Psoas muscle (tissue), 8 donors: ENCODE data around the gene PDS5B. TPM values are rescaled to one million over a fixed set of nuclear protein-coding genes. Genes with fewer than 3 reads are reported as not detected.

Experiments
- ATAC-seq, 4 donors: fragments of 200-7000 bp; cut with Tn5 transposase; one replicate each; pipeline ENCODE4 v1.9.1; 2020; ENCODE audit warnings: moderate library complexity in 3 of 4, mild to moderate bottlenecking in 2 of 4
- DNase-seq, 2 donors: peaks; one replicate each; pipeline ENCODE4 v3.0.0-alpha.2; 2020
- H3K27ac ChIP-seq: fragments of 200-600 bp; one replicate; pipeline ENCODE4 v1.8.0; 2022
- H3K27me3 ChIP-seq, 3 donors: fragments of 200-600 bp in 1 of 3; one replicate each; pipeline versions ENCODE4 v1.6.1 to v1.8.0; 2013 to 2022; ENCODE audit warnings: low read length in 2 of 3, mild to moderate bottlenecking in 2 of 3, moderate library complexity in 1 of 3; ENCODE audit not compliant: insufficient read depth in 3 of 3
- H3K36me3 ChIP-seq, 2 donors: fragments of 200-600 bp in 1 of 2; one replicate each; pipeline versions ENCODE4 v1.6.1 to v1.8.0; 2013 to 2022; ENCODE audit warnings: low read depth in 1 of 2, mild to moderate bottlenecking in 1 of 2, moderate library complexity in 1 of 2; ENCODE audit not compliant: insufficient read depth in 1 of 2
- H3K4me1 ChIP-seq: fragments of 200-600 bp; one replicate; pipeline ENCODE4 v1.8.0; 2022
- H3K4me3 ChIP-seq: fragments of 200-600 bp; one replicate; pipeline ENCODE4 v1.8.0; 2022; ENCODE audit warnings: mild to moderate bottlenecking
- H3K9me3 ChIP-seq: fragments of 200-600 bp; one replicate; pipeline ENCODE4 v1.8.0; 2022
- WGBS, 3 donors: extraction: QIAGEN DNeasy Blood & Tissue Kit; methylation state at CpG; one replicate each; pipeline versions ENCODE4 v1.1.6 to v1.1.7; 2013; 5-methylcytosine and 5-hydroxymethylcytosine counted together
- intact Hi-C, 2 donors: fragments of 100-400 bp; cut with DNase I; formaldehyde crosslinking; loops; one replicate each; pipeline versions ENCODE4 v1.11.0 to v1.14.2; 2022
- long read RNA-seq, 2 donors: library from polyadenylated mRNA; unstranded; transcript quantifications; one replicate each; pipeline ENCODE4 v2.0.0, GENCODE V29; 2021
- polyA plus RNA-seq, 3 donors: library from polyadenylated mRNA; stranded (reverse); fragments of 200-250 nt; gene quantifications; one replicate each; pipeline ENCODE4 v1.2.3, GENCODE V29; 2013
- total RNA-seq, 4 donors: library from RNA; stranded (reverse); fragmentation: NEBNext Ultra II Directional in 2 of 4; extraction: Animal tissue kit (Norgen Biotek cat#: 25700) in 2 of 4; gene quantifications; one replicate each; pipeline versions ENCODE4 v1.2.1 to v1.2.4, GENCODE V29; 2021 to 2023
- TF ChIP-seq, protein P1 (sequence below): fragments of 200-600 bp; IDR thresholded peaks from one replicate; pipeline ENCODE4 v1.8.0; 2022; ENCODE audit warnings: antibody characterized with exemption
- donor health status: healthy with polysubstance abuse.
- donor health status: DM: no; HTN: no; CAD: no; lungs with moderate emphysema.
- donor health status: Bipolar disorder and iron deficiency.
- donor health status: healthy.
- donor health status: DM: yes; HTN: yes; CAD: no.
- donor health status: DM: no; HTN: no; CAD: no.
- donor health status: DM: no; HTN: no; CAD: no.
- donor health status: DM: yes; HTN: yes; CAD: no.

The PDS5B gene, protein sequence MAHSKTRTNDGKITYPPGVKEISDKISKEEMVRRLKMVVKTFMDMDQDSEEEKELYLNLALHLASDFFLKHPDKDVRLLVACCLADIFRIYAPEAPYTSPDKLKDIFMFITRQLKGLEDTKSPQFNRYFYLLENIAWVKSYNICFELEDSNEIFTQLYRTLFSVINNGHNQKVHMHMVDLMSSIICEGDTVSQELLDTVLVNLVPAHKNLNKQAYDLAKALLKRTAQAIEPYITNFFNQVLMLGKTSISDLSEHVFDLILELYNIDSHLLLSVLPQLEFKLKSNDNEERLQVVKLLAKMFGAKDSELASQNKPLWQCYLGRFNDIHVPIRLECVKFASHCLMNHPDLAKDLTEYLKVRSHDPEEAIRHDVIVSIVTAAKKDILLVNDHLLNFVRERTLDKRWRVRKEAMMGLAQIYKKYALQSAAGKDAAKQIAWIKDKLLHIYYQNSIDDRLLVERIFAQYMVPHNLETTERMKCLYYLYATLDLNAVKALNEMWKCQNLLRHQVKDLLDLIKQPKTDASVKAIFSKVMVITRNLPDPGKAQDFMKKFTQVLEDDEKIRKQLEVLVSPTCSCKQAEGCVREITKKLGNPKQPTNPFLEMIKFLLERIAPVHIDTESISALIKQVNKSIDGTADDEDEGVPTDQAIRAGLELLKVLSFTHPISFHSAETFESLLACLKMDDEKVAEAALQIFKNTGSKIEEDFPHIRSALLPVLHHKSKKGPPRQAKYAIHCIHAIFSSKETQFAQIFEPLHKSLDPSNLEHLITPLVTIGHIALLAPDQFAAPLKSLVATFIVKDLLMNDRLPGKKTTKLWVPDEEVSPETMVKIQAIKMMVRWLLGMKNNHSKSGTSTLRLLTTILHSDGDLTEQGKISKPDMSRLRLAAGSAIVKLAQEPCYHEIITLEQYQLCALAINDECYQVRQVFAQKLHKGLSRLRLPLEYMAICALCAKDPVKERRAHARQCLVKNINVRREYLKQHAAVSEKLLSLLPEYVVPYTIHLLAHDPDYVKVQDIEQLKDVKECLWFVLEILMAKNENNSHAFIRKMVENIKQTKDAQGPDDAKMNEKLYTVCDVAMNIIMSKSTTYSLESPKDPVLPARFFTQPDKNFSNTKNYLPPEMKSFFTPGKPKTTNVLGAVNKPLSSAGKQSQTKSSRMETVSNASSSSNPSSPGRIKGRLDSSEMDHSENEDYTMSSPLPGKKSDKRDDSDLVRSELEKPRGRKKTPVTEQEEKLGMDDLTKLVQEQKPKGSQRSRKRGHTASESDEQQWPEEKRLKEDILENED (N-terminal part only)
- total RNA-seq (10 to 100 TPM; 18.3 to 28.1 (median 22.1) TPM), polyA plus RNA-seq (1 to 10 TPM; 3.6 to 7.6 (median 4.4) TPM)
- long read RNA-seq, donor 1 = 0 reads
- long read RNA-seq, donor 2, partial matches to known transcripts = 2 of 9 reads
- long read RNA-seq, donor 2, other reads (novel, unspliced or antisense) = 6 of 9 reads

DNA sequence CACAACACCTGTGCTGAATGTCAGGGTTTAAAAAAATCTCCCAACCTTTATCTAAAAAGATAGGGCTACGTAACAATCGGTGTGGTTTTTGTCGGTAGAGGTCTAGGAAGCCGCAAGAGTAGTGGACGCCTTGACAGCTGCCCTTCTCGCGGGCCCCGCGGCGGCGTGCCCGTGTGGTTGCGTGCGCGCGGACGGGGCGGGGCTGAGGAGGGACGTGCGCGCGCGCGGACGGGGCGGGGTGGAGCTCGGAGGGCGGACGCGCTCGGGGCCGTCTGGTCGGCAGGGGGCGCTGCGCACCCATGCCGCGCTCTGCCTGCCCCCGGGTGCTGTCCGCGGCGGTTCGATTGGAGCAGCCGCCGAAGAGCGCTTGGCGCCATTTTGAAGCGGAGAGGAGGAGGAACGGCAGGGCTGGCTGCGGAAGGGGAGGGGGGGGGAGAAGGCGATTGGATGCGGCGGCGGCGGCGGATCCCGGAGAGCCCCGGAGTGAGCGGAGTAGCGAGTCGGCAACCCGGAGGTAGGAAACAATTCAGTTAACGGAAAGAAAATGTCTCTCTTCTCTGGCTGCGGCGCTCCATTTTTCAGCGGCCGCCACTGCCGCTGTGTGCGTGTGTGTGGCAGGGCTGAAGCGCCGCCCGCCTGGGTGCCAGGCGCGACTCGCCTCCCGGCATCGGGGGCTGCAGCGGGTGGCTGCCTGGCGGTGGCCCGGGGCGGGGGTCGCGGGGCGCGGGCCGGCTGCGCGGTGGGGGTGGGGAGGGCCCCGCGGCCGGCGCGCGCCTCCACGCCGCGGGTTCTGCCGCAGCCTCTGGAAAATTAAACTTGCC lies at the start of gene PDS5B:
TSS of gene PDS5B (plus strand) at position 373 of the 821 bp plus-strand sequence. CDS start 62,321 bp downstream, outside the sequence.
- H3K9me3 ChIP-seq = no peaks in the 10 kb centered on the region
- peaks cover 31% of the 10 kb centered on the region for H3K4me1 ChIP-seq
- peak; percentile 93 to 99 (median 98) for ATAC-seq
- no peaks in the 10 kb centered on the region for H3K27me3 ChIP-seq
- 1% methylated on average over 60 to 97 of the region's 97 CpGs for WGBS, 3 donors
- H3K4me3 ChIP-seq = peak within 1 kb of the TSS; percentile 89
- peak within 1 kb of the TSS; percentile 94 for H3K27ac ChIP-seq
- no peaks in the 10 kb centered on the region for H3K36me3 ChIP-seq
- TF ChIP-seq, protein P1, sequence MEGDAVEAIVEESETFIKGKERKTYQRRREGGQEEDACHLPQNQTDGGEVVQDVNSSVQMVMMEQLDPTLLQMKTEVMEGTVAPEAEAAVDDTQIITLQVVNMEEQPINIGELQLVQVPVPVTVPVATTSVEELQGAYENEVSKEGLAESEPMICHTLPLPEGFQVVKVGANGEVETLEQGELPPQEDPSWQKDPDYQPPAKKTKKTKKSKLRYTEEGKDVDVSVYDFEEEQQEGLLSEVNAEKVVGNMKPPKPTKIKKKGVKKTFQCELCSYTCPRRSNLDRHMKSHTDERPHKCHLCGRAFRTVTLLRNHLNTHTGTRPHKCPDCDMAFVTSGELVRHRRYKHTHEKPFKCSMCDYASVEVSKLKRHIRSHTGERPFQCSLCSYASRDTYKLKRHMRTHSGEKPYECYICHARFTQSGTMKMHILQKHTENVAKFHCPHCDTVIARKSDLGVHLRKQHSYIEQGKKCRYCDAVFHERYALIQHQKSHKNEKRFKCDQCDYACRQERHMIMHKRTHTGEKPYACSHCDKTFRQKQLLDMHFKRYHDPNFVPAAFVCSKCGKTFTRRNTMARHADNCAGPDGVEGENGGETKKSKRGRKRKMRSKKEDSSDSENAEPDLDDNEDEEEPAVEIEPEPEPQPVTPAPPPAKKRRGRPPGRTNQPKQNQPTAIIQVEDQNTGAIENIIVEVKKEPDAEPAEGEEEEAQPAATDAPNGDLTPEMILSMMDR = peak; percentile 96
- peak; percentile 95 to 98 for DNase-seq
- intact Hi-C loops = loop anchor here (2.0 to 5.0 kb wide), 3 partner anchors 53 to 1136 kb away; no protein-coding TSS in a partner anchor

DNA sequence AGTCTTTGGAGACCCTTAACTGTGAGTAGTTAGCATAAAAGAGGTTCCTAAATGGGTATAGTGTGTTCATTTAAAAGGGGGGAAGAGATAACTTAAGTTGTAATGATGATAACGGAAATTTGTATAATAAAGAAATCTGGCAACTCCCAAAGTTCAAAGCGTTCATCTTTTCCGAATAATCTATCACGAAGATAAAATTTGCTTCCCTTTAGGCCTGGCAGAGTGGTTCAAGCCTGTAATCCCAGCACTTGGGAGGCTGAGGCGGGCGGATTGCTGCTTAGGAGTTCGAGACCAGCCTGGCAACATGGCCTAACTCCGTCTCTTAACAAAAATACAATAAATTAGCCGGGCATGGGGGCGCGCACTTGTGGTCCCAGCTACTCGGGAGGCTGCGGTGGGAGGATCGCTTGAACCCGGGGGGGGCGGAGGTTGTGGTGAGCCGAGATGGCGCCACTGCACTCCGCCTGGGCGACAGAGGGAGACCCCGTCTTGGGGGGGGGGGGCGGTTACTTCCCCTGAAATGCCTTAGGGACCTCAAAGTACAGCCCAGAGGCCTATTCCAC lies 48.6 kb upstream of the PDS5B start:
- H3K27me3 ChIP-seq = no peaks in the 10 kb centered on the region
- TF ChIP-seq, protein P1 = no peak
- ATAC-seq (peak; percentile 7 to 31 (median 24)), DNase-seq (peak; percentile 39 to 60)
- intact Hi-C loops = loop anchor here (5.0 to 10.0 kb wide), 2 partner anchors 110 to 113 kb away; partner anchors contain the start of gene N4BP2L1 (in 2 of the 2)
- no peaks in the 10 kb centered on the region for H3K9me3 ChIP-seq
- H3K27ac ChIP-seq = peak overlapping the region; percentile 94
- H3K4me1 ChIP-seq = peaks cover 38% of the 10 kb centered on the region
- H3K4me3 ChIP-seq = peak overlapping the region; percentile 83
- peaks cover 0 to 17% of the 10 kb centered on the region in 2 donors for H3K36me3 ChIP-seq
- 23 to 27% (median 27%) methylated on average over 21 to 22 of the region's 22 CpGs for WGBS, 3 donors

DNA sequence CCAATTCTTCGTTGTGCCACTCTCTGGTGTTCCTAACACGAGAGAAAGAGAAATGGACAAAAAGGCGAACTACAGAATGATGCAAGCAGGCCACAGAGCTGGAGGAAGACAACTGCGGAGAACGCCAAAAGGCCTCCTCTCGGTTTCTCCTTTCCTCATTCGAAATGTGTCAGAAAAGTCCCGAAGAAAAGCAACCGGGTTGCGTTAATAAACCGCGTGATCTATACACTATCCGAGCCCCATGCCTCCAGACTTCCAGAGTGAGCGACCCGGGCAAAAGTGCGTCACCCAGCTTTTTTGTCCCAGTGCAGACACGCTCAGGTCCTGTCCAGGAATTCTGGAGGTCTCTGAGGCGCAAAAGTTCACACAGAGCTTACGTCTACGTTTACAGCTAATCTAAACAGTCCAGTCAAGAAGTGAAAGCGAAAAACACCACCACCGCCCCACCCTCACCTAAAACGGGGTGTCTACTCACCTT lies 48.1 kb upstream of the PDS5B start:
- no peaks in the 10 kb centered on the region for H3K9me3 ChIP-seq
- no peaks in the 10 kb centered on the region for H3K27me3 ChIP-seq
- DNase-seq (peak; percentile 27 to 69), ATAC-seq (peak; percentile 57 to 69 (median 62))
- H3K27ac ChIP-seq = peak overlapping the region; percentile 94
- peaks cover 38% of the 10 kb centered on the region for H3K4me1 ChIP-seq
- intact Hi-C loops = loop anchor here (5.0 to 10.0 kb wide), 2 partner anchors 111 to 113 kb away; partner anchors contain the start of gene N4BP2L1 (in 2 of the 2)
- TF ChIP-seq, protein P1 = no peak
- H3K4me3 ChIP-seq = peak overlapping the region; percentile 83
- H3K36me3 ChIP-seq = peaks cover 0 to 17% of the 10 kb centered on the region in 2 donors
- WGBS, 3 donors = 0 to 1% (median 0%) methylated on average over 23 of the region's 23 CpGs
